DMS53 treated with DMSO at 0.1 percent for 48 hours (cell line): ENCODE data around the gene ARIH2.
"Not testable (repeated sequence)": the region's sequence is repeated elsewhere in the genome, so short reads cannot be mapped to it uniquely, and the experiment has no call there.

Experiments
- DNase-seq: peaks from one replicate; lab custom pipeline; 2025; ENCODE audit not compliant: unreplicated experiment; lab: John Stamatoyannopoulos, UW

The ARIH2 gene

DNA sequence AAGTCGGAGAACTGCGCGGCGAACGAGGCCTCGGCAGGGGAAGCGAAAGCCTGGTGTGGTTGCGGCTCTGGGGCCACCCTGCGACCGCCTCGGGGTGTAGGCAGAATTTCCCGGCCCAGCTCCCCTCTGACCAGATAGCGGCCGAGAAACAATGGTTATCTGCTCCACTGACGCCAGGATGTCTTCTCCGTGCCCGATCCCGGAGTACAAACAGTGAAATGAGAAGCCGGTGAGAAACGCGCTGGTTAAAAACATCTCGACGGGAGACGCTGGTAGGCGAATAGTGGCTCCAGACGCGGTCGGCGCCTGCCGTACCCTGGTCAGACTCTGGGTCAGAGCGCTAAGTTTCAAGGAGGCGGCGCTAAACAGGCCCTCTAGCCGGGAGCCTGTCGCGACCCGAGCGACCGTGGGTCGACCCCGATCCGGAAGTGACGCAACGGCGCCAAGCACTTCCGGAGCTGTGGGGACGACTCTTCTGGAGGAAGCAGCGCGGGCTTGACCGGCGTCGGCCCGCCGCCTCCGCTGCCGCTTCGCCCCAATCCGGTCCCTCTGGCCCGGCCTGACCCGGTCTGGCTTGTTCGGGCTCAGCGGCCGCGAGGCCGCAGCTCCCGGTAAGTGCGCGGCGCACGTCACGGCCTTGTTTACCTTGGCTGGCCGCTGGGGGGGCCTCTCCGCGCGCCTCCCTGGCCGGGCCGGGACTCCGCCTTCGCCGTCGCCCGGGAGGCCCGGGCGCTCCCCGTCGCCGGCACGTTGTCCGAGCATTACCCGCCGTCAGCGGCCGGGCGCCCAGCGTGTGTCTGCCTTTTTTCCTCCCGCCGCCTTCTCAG lies at the start of gene ARIH2:
ARIH2 (plus strand) TSS at position 455 of the 827 bp plus-strand sequence. CDS start 8,717 bp downstream, outside the sequence.
- peak; percentile 30 for DNase-seq

DNA sequence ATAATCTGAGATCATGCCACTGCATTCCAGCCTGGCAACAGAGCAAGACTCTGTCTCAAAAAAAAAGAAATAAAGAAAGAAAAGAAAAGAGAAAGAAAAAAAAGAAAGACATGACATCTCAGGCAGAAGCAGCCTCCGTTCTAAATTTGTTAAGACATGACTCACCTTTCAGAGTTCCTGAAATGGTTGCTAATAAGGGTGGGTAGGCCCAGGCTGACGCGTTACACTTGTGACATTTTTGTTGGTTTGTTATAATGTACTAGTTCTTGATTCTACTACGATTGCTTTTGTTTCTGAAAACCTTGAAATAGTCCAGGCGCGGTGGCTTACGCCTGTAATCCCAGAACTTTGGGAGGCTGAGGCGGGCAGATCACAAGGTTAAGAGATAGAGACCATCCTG lies 41.0 kb upstream of the ARIH2 start:
- no peak for DNase-seq

DNA sequence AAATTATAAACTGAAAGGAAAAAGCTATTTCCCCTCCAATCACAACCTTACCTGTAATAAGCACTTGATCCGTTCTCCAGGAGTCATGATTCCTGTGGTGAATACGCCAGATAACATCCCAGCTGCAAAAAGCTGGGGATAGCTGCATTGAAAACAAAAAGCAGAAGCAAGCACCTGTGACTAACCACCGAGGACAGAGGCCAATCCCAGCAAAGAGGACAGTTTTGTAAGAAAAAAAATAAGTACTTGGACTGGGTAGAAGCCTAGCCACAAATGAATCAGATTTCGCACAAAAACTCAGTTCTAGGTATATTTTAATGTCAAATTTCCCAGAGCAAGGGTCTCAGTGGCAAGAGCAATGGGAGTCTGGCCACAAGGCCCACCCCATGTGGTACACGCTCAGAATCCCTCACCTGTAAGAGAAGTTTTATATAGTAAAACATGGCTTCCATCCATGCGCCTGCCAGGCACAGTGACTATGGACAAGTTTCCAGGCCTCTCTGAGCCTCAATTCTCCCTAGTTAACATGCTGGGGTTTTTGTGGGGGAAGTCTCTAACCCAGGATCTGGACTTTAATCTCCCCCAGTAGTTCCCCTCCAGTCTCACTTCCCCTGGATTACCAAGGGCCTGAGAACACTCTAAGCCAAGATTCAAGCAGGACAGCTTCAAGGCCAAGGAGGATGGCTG lies 39.2 kb upstream of the ARIH2 start:
- DNase-seq, result no peak

DNA sequence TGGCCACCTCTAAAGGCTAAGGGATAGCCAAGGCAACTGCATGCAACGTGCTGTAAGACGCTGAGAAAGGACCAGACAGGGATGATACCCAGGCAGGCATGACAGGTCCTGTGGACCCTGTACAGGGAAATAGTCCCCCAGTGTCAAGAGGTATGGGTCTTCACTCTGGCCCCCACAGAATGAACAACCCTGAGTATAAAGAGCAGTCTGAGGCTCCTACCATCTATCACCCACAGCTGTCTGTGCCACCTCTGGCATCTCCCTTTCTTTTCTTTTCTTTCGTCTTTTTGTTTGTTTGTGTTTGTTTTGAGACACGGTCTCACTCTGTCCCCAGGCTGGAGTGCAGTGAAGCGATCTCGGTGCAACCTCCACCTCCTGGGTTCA lies 38.7 kb upstream of the ARIH2 start:
- DNase-seq, result no peak

DNA sequence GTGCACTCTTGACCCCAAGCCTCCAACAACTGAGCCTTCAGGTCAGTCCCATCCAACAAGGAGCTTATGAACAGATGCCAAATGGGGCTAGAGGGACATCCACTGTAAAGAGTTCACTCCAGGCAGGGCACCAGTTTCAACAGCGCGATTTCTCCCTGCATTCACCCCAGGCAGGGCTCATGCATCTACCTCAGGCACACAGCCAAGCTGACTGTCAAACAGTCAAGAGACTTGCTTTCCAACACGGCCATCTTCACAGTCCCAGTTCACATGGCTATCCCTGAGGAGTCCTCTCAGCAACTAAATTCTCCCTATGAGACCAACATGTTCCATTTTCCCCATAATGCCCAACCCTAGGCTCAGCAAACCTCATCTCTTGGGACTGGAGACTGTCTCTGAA lies 37.6 kb upstream of the ARIH2 start:
- DNase-seq, result no peak

DNA sequence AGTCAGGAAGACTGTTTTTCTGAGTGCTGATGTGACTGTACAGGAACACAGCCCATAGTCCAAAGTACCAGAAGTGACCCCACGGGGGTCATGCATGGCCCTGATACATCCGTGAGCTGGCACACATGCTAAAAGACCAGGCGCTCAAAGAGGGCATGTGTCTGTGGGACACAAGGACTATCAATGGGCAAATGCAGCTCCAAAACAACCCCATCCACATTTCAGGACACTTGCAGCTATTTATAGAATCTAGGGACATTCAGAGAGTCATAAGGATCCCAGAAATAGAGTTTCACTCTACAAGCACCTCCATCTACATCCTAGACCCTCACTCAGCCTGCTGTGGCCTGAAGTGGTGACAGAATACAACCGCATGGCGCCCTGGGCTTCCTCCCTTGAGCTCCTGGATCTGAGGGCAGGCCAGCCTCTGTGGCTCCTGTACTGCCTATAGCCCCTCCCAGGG lies 37.0 kb upstream of the ARIH2 start:
- DNase-seq, result no peak

DNA sequence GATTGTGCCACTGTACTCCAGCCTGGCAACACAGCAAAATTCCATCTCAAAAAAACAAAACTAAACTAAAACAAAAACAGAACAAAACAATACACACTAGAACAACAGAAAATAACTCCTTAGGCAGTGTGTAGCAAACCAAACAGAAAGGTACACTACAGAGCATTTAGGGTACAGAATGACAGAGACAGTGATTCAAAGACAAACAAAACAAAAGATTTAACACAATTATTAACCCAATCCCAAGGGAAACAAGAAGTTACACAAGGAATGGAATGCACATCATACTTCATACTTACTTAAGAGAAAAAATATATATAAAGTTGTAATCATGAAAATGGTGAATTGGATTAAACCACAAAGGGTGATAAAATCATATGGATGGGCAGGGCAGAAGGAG lies 32.9 kb upstream of the ARIH2 start:
- DNase-seq, result no peak

DNA sequence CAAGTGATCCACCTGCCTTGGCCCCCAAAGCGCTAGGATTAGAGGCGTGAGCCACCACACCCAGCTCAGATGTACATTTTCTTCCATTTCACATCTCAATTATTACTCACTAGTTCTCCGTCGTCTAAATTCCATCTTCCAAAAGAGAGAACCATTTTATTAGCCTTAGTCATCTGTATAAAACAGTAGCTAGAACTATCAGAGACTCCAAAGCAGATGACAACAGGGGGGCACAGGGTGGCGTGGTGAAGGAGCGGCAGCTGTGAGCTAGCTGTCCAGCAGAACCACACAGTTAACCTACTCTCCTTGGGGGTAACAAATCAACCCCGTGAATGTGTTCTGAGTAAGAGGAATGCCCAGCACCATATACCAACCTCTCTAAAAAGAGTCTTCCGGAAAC lies 27.0 kb upstream of the ARIH2 start:
- DNase-seq, result no peak

DNA sequence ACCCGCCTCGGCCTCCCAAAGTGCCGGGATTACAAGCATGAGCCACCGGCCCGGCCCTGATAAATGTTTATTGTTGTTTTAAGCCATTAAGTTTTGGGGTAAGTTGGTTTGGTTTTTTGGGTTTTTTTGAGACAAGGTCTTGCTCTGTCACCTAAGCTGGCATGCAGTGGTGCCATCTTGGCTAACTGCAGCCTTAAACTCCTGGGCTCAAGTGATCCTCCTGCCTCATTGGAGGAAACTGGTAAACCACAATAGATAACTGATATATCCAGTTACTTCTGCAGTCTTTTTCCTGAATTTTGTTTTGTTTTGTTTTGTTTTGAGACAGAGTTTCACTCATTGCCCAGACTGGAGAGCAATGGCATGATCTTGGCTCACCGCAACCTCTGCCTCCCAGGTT lies 24.1 kb upstream of the ARIH2 start:
- no peak for DNase-seq

DNA sequence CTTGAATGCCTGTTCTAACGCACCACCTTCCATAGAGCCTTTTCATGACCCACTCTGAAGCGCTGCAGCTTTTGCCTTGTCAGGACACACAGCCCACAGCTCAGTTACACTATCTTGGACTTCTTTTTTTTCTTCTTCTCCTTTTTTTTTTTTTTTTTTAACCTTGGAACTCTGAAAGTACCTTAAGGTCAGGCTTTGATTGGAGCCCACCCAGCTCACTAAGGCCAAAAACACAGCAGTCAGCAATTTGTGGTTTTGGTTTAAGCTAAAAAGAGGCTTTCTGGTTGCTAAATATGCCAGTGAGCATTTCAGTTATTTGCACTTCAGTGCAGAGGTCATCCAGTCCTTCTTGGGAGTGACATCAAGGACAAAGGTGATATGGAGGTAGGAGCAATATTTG lies 21.7 kb upstream of the ARIH2 start:
- no peak for DNase-seq

DNA sequence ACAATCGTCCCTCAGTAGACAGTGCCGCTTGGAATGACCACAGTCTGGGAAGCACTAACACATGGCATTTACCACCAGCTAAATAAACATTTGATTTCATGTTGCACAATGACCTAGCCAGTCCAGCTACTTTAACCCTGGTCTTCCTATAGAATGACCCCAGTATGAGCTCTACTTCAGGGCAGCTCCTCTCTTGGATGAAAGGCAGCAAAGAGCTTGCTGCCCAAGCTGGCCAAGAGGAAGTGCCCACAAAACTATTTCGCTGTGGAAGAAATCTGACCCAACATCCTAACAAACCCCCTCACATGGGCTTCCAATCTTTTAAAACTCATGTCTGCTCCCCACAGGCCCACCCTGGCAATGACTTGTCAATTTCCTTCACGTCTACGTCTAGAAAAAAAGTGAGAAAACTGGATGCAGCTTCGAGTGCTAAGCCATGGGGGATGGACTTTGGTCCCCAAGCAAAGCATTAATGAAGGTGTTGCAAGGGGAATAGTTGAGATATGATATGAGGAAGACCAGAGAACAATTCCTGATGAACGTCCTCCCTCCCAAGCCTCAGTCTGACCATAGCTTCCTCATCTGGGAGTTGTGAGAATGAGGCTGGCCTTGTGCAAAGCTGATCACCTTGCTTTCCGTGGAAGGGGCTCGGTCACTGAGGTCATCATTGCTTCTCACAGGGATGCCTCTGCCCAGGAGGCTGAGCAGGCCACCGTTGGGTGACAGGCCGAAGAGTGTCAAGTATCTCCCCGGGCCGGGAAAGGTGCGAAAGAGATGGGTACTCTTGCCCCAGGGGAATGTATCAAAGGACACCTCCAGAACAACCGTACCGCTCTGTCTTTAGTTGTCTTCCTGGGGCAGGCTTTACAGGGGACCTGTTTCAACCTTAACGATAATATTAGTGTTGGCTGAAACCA lies 20.9 kb upstream of the ARIH2 start:
- no peak for DNase-seq

DNA sequence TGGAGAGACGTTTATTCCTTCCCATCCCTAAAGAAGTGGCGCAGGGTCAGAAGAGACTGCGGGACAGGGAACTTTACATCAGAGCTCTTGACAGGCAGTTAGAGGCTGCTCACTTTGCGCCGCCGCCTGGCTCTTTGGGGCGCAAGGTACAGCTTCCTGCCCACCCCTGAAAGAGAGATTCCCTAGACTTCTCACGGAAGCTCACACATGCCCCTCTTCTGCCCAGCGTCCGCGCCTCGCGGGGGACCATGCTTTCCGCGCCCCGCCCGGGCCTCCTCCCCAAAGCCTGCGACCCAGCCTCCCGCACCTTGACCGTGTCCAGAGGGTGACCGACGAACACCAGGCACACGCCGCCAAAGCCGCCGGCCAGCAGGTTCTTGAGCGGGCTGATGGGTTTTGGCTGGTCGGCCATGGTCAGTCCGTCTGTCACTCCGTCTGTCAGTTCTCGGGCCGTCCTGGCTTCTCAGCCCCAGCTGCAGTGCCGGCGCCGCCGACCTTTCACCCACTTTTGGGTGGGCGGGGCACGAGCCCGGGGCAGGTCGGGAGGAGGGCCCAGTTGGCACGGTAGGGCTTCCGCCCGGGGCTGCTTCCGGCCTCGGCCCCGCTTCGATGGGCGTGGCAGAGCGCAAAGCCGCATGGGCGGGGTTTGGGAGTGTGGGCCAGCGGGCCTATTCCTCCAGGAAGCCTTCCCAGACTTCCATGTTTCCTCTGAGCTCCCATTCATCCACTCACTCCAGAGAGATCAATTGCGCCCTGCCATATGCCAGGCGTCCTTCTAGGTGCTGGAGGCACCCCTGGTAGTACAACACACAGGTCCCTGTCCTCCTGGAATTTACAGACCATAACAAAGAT lies 20.0 kb upstream of the ARIH2 start, which contains the start of gene SLC25A20:
SLC25A20 (minus strand) TSS at position 500 of the 852 bp plus-strand sequence; CDS start at position 412, 88 bp downstream.
- DNase-seq, result no peak

DNA sequence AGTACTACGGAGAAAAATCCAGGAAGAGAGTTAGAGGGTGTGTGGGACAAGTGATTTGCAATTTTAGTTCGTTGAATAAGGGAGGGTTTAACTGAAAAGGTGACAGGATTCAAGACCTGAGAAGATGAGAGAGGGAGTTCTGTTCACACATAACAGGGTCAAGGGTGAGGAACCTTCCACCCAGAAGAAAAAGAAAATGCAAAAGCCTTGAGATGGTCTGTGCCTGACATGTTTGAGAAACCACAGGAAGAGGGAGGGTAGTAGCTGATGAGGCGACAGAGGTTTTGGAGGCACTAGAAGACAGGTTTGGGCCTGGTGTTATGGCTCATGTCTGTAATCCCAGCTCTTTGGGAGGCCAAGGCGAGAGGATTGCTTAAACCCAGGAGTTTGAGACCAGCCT lies 19.4 kb upstream of the ARIH2 start:
- no peak for DNase-seq

DNA sequence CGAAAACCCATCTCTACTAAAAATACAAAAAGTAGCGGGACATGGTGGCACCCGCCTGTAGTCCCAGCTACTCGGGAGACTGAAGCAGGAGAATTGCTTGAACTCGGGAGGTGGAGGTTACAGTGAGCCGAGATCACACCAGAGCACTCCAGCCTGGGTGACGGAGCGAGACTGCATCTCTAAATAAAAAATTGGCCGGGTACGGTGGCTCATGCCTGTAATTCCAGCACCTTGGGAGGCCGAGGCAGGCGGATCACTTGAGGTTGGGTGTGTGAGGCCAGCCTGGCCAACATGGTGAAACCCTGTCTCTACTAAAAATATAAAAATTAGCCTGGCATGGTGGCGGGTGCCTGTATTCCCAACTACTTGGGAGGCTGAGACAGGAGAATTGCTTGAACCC lies 11.6 kb upstream of the ARIH2 start:
- not testable (repeated sequence) for DNase-seq

DNA sequence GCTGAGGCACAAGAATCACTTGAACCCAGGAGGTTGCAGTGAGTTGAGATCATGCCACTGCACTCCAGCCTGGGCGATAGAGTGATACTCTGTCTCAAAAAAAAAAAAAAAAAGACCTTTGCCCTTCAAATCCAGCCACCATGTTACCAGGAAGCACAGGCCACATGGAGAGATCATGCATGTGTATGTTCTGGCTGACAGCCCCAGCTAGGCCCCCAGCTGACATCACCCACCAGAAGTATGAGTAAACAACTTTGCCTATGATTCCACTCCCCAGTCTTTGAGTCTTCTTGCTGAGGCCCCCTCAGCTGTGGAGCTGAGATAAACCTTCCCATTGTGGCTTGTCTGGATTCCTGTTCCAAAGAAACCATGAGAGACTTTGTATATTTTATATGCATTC lies 3.3 kb upstream of the ARIH2 start:
- no peak for DNase-seq

DNA sequence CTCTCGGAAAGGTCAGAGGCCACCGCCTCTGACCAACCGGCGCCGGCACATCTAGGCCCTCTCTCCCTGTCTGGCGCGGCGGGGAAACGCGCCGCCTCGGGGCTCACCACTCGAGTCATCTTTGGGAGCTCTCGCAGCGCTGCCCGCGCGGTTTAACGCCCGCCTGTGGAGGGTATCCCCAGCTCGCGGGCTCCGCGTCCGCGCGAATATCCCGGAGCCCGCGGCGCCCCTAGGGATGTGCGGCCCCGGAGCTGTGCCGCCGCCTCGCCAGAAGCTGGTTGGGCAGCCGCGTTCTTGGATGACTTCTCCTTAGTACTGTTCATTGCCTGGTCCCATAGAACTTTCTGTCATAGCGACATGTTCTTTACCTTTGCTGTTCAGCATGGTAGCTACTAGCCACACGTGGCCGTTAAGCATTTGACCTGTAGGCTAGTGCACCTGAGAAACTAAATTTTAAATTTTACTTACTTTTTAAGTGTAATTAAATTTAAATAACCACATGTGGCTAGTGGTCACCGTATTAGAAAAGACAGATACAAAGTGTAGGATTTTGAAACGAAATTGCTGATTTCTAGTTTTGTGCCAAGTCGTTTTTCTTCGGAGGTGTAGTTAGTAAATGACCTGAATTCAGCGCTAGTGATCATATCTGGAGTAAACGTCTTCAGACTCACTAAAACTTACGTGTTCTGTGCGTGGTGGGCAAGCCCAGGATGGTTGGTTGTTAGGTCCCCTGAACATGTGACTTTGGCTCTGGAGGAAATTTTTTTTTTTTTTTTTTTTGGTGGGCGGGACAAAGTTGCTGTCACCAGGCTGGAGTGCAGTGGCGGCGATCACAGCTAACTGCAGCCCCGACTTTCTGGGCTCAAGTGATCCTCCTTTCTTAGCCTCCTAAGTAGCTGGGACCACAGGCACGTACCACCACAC lies 835 bp downstream of the ARIH2 start:
- DNase-seq, result no peak

DNA sequence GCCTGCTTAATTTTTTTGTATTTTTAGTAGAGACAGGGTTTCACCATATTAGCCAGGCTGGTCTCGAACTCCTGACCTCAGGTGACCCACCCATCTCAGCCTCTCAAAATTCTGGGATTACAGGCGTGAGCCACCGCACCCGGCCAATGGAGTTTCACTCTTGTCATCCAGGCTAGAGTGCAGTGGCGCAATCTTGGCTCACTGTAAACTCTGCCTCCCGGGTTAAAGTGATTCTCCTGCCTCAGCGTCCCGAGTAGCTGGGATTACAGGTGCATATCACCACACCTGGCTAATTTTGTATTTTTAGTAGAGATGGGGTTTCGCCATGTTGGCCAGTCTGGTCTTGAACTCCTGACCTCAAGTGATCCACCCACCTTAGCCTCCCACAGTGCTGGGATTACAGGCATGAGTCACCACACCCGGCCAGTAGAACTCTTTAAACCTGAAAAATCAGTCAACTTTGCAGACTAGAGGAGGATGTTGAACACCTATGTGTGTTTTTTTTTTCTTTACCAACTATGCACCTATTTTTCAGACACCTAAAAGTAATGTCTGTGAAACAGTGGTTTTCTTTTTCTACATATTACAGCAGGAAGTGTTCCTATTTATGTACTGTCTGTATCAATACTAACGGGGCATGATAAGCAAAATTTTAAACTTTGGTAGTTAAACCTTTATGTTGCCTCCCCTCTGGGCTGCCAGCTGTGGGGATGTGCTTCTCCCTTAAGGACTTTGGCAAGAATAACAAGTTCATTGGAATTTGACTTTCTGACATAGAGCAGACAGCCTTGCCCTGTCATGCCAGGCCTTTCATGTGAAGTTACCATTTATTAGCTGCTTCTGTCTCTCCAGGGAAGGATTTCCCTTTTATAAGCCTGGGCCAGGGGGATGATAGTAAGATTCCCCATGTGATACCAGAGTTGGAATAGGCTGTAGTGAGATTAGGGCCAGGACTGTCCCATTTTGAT lies 8.1 kb downstream of the ARIH2 start:
- no peak for DNase-seq

DNA sequence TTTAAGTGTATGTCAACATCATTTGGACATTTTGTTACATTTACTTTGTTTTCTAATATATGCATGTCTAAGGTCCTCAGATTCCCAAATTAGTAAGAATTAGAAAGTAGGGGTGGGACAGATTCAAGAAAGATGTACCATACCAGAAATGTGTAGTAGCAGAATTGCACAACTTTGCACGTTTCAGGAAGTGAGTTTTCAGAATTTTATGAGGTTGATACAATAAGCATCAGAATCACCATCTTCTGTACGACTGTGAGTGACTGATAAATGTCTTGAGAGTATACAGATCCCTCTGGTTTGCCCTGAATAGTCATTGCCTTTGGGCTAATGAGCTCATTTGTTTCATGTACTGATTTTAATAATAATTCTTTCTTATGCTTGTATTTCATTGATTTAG lies 9.3 kb downstream of the ARIH2 start:
- DNase-seq, result no peak
